ENCODE results near the gene MCM6. TPM values are rescaled to one million over a fixed set of nuclear protein-coding genes. Genes with fewer than 3 reads are reported as not detected.

The MCM6 gene
- total and polyA plus RNA-seq, 12 donors, result 1.6 to 9.4 (median 4.8) TPM

GRCh38 chr2:135863233-135863632 is 13.0 kb downstream of the MCM6 start:
- peaks cover 0 to 100% (median 18%) of the 10 kb centered on the region in 9 donors for H3K36me3 ChIP-seq
- intact Hi-C loops (cut with DNase I), result no loop called here
- H3K4me1 ChIP-seq, result no peaks in the 10 kb centered on the region
- H3K27ac ChIP-seq, result no peak overlapping the region
- no peaks in the 10 kb centered on the region for H3K9me3 ChIP-seq
- no peak for ATAC-seq
- WGBS, 2 donors, result 88% methylated on average over 6 of the region's 6 CpGs
- DNase-seq, result no peak
- no peak overlapping the region for H3K4me3 ChIP-seq
- no peaks in the 10 kb centered on the region for H3K27me3 ChIP-seq
- TF ChIP-seq CTCF (IDR thresholded peaks at IDR 0.05), result no peak

GRCh38 chr2:135862718-135863117 is 13.5 kb downstream of the MCM6 start:
- intact Hi-C loops (cut with DNase I), result no loop called here
- Histone ChIP-seq H3K4me3 (no peak overlapping the region), H3K9me3 (no peaks in the 10 kb centered on the region), H3K4me1 (no peaks in the 10 kb centered on the region), H3K36me3 (peaks cover 0 to 100% (median 23%) of the 10 kb centered on the region in 9 donors), H3K27me3 (no peaks in the 10 kb centered on the region), H3K27ac (no peak overlapping the region)
- DNase-seq (no peak), ATAC-seq (no peak)
- TF ChIP-seq CTCF (IDR thresholded peaks at IDR 0.05), result no peak
- 92 to 93% methylated on average over 4 of the region's 4 CpGs for WGBS, 2 donors

GRCh38 chr2:135853401-135853800 is 22.8 kb downstream of the MCM6 start:
- Histone ChIP-seq H3K36me3 (peaks cover 0 to 94% (median 17%) of the 10 kb centered on the region in 9 donors), H3K27me3 (no peaks in the 10 kb centered on the region), H3K27ac (no peak overlapping the region), H3K4me1 (no peaks in the 10 kb centered on the region), H3K9me3 (no peaks in the 10 kb centered on the region), H3K4me3 (no peak overlapping the region)
- intact Hi-C loops (cut with DNase I), result no loop called here
- TF ChIP-seq CTCF (IDR thresholded peaks at IDR 0.05), result no peak
- ATAC-seq (no peak), DNase-seq (no peak)

GRCh38 chr2:135851858-135852257 is 24.4 kb downstream of the MCM6 start:
- DNase-seq (no peak), ATAC-seq (no peak)
- no peak overlapping the region for H3K27ac ChIP-seq
- H3K9me3 ChIP-seq, result no peaks in the 10 kb centered on the region
- TF ChIP-seq CTCF (IDR thresholded peaks at IDR 0.05), result no peak
- intact Hi-C loops (cut with DNase I), result no loop called here
- no peaks in the 10 kb centered on the region for H3K4me1 ChIP-seq
- H3K36me3 ChIP-seq, result peaks cover 0 to 94% (median 13%) of the 10 kb centered on the region in 9 donors
- H3K4me3 ChIP-seq, result no peak overlapping the region
- no peaks in the 10 kb centered on the region for H3K27me3 ChIP-seq
